ENCODE data around the gene SBSN.
A peak's percentile ranks its signal among the peaks of the same experiment; 100 is the strongest.

Gene SBSN

GRCh38 chr19:35509861-35510625 is 18.1 kb downstream of the SBSN start:
- H4K20me1 ChIP-seq (ENCODE audit: insufficient read depth, low read length, poor library complexity, severe bottlenecking) = no peaks in the 10 kb centered on the region
- H3K4me1 ChIP-seq (ENCODE audit: insufficient read depth, low read length, poor library complexity, severe bottlenecking) = peaks cover 13% of the 10 kb centered on the region
- no peaks in the 10 kb centered on the region for H3F3A ChIP-seq (ENCODE audit: low read depth)
- H3K4me3 ChIP-seq (ENCODE audit: low read length, poor library complexity, severe bottlenecking) = peak overlapping the region; percentile 72
- H3K9ac ChIP-seq (ENCODE audit: low read depth, low read length, poor library complexity, severe bottlenecking) = peak overlapping the region; percentile 58
- H3K9me2 ChIP-seq (replicated peaks; ENCODE audit: low read depth, low read length) = no peaks in the 10 kb centered on the region
- H3K36me3 ChIP-seq (ENCODE audit: insufficient read depth, low read length) = no peaks in the 10 kb centered on the region
- no peaks in the 10 kb centered on the region for H3K27me3 ChIP-seq (ENCODE audit: insufficient read depth, low read length, poor library complexity, severe bottlenecking)
- peak overlapping the region; percentile 87 for H2AFZ ChIP-seq (ENCODE audit: low read length)
- H3K4me2 ChIP-seq (ENCODE audit: low read depth, low read length, poor library complexity, severe bottlenecking) = peak overlapping the region; percentile 75
- no peak for TF ChIP-seq EZH2phosphoT487 (IDR thresholded peaks at IDR 0.05; ENCODE audit: borderline replicate concordance)
- peak; percentile 88 for TF ChIP-seq CTCF (conservative IDR thresholded peaks at IDR 0.05; ENCODE audit: low read length)
- no peaks in the 10 kb centered on the region for H3K79me2 ChIP-seq (ENCODE audit: insufficient read depth, low read length)
- H3K9me3 ChIP-seq (ENCODE audit: insufficient read depth, low read depth, low read length) = no peaks in the 10 kb centered on the region

GRCh38 chr19:35509018-35509652 is 19.0 kb downstream of the SBSN start:
- Histone ChIP-seq H3K4me2 (ENCODE audit: low read depth, low read length, poor library complexity, severe bottlenecking) (peak overlapping the region; percentile 75), H3K36me3 (ENCODE audit: insufficient read depth, low read length) (no peaks in the 10 kb centered on the region), H3K4me1 (ENCODE audit: insufficient read depth, low read length, poor library complexity, severe bottlenecking) (peaks cover 13% of the 10 kb centered on the region), H4K20me1 (ENCODE audit: insufficient read depth, low read length, poor library complexity, severe bottlenecking) (no peaks in the 10 kb centered on the region), H3K9me3 (ENCODE audit: insufficient read depth, low read depth, low read length) (no peaks in the 10 kb centered on the region), H3F3A (ENCODE audit: low read depth) (no peaks in the 10 kb centered on the region), H3K27me3 (ENCODE audit: insufficient read depth, low read length, poor library complexity, severe bottlenecking) (no peaks in the 10 kb centered on the region), H3K79me2 (ENCODE audit: insufficient read depth, low read length) (no peaks in the 10 kb centered on the region), H3K4me3 (ENCODE audit: low read length, poor library complexity, severe bottlenecking) (peak overlapping the region; percentile 72), H2AFZ (ENCODE audit: low read length) (peak overlapping the region; percentile 87), H3K9me2 (replicated peaks; ENCODE audit: low read depth, low read length) (no peaks in the 10 kb centered on the region), H3K9ac (ENCODE audit: low read depth, low read length, poor library complexity, severe bottlenecking) (peak overlapping the region; percentile 58)
- TF ChIP-seq CTCF (conservative IDR thresholded peaks at IDR 0.05; ENCODE audit: low read length) = no peak
- no peak for TF ChIP-seq EZH2phosphoT487 (IDR thresholded peaks at IDR 0.05; ENCODE audit: borderline replicate concordance)

- Histone ChIP-seq H3K4me3 (ENCODE audit: low read length, poor library complexity, severe bottlenecking) (no peak overlapping the region), H3K27me3 (ENCODE audit: insufficient read depth, low read length, poor library complexity, severe bottlenecking) (no peaks in the 10 kb centered on the region)
These were observed 20.0 kb downstream of the SBSN start for GRCh38 chr19:35508129-35508528.

More at GRCh38 chr19:35508129-35508528, 20.0 kb downstream of the SBSN start:
- Histone ChIP-seq H3K9me3 (ENCODE audit: insufficient read depth, low read depth, low read length) (no peaks in the 10 kb centered on the region), H4K20me1 (ENCODE audit: insufficient read depth, low read length, poor library complexity, severe bottlenecking) (no peaks in the 10 kb centered on the region), H3K4me2 (ENCODE audit: low read depth, low read length, poor library complexity, severe bottlenecking) (no peak overlapping the region), H3K4me1 (ENCODE audit: insufficient read depth, low read length, poor library complexity, severe bottlenecking) (peaks cover 13% of the 10 kb centered on the region), H3K9ac (ENCODE audit: low read depth, low read length, poor library complexity, severe bottlenecking) (no peak overlapping the region), H3K79me2 (ENCODE audit: insufficient read depth, low read length) (no peaks in the 10 kb centered on the region), H3K9me2 (replicated peaks; ENCODE audit: low read depth, low read length) (no peaks in the 10 kb centered on the region), H2AFZ (ENCODE audit: low read length) (no peak overlapping the region), H3F3A (ENCODE audit: low read depth) (no peaks in the 10 kb centered on the region), H3K36me3 (ENCODE audit: insufficient read depth, low read length) (no peaks in the 10 kb centered on the region)
- TF ChIP-seq CTCF (conservative IDR thresholded peaks at IDR 0.05; ENCODE audit: low read length) = no peak
- no peak for TF ChIP-seq EZH2phosphoT487 (IDR thresholded peaks at IDR 0.05; ENCODE audit: borderline replicate concordance)

All from Loucy (cell line).